Thyroid gland (tissue), 4 donors: Measurements from ENCODE around the gene WBP1L.
"Not testable (repeated sequence)": the region's sequence is repeated elsewhere in the genome, so short reads cannot be mapped to it uniquely, and the experiment has no call there.

ENCODE experiments used
- POLR2A ChIP-seq, 2 donors: fragments of 450-650 bp; IDR thresholded peaks; one replicate each; pipeline ENCODE4 v1.6.1; 2017; ENCODE audit warnings: antibody characterized with exemption in 2 of 2, mild to moderate bottlenecking in 2 of 2, moderate library complexity in 1 of 2
- TF ChIP-seq, protein P1 (sequence below), 6 experiments: fragments of 200-600 bp in 3 of 6; fragments of 450-650 bp in 3 of 6; sonication (generic) in 3 of 6; IDR thresholded peaks; one replicate each; pipeline ENCODE4 v1.5.1; 2016 to 2019; ENCODE audit warnings: antibody characterized with exemption in 6 of 6, mild to moderate bottlenecking in 2 of 6, inconsistent platforms in 1 of 6, moderate library complexity in 1 of 6

DNA sequence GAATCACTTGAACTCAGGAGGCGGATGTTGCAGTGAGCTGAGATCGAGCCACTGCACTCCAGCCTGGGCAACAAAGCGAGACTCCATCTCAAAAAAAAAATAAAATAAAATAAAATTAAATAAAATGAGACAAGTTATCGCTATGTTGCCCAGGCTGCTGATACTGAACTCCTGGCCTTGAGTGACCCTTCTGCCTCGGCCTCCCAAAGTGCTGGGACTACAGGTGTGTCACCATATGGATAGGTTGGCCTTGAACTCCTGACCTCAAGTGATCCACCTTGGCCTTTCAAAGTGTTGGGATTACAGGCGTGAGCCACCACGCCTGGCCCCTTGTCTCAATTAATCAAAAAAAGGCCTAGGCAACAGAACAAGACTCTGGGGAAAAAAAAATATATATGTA is 109.5 kb downstream of the WBP1L start:
- TF ChIP-seq, protein P1, sequence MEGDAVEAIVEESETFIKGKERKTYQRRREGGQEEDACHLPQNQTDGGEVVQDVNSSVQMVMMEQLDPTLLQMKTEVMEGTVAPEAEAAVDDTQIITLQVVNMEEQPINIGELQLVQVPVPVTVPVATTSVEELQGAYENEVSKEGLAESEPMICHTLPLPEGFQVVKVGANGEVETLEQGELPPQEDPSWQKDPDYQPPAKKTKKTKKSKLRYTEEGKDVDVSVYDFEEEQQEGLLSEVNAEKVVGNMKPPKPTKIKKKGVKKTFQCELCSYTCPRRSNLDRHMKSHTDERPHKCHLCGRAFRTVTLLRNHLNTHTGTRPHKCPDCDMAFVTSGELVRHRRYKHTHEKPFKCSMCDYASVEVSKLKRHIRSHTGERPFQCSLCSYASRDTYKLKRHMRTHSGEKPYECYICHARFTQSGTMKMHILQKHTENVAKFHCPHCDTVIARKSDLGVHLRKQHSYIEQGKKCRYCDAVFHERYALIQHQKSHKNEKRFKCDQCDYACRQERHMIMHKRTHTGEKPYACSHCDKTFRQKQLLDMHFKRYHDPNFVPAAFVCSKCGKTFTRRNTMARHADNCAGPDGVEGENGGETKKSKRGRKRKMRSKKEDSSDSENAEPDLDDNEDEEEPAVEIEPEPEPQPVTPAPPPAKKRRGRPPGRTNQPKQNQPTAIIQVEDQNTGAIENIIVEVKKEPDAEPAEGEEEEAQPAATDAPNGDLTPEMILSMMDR (IDR thresholded peaks at IDR 0.05), result not testable (repeated sequence)
- not testable (repeated sequence) for TF ChIP-seq POLR2A (IDR thresholded peaks at IDR 0.05)
